ENCODE data around the gene SDC1.

SDC1 gene

DNA sequence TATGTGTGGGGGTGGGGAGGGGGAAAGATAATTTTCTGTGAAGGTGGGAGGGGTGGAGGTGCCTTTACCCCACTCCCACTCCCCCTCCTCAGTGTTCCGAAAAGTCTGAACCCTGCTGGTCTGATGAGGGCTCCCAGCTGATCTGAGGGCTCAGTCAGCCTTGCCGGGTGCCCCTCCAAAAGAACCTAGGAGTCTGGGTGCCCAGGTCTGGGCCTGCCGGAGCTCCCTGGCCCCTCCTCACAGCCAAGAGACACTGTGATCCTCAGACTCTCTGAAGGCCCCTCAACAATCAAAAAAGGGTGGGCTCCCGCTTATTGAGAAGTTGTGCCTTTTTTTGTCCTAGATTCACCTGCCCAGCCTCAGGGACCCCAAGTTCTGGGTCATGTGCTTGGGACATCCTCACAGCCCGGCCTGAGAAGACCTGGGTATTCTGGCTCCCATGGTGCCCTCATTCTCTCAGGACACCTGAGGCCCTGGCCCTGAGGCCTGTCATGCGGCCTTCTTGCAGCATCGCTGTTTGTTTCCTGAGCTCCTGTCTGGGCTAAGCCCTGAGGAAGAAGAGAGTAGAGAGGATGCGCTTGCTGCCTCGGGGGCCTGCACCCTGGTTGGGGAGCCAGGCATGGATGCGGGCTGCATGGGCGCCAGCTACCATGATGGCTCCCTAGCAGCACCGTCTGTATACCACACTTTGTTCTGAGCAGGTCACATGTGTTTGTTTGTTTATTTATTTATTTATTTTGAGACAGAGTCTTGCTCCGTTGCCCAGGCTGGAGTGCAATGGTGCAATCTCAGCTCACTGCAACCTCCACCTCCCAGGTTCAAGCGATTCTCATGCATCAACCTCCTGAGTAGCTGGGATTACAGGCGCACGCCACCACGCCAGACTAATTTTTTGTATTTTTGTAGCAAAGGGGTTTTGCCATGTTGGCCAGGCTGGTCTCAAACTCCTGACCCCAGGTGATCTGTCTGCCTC is 44.0 kb downstream of the SDC1 start:
- ChIA-PET CTCF (no interaction called here), POLR2A (interaction anchor here (1.7 kb wide), 1 partner anchor 8 kb away, joined by 3 read pairs; no protein-coding TSS in a partner anchor)
- no peak for DNase-seq (ENCODE audit: extremely low spot score)
- no peak for TF ChIP-seq SUZ12 (IDR thresholded peaks at IDR 0.05)
- no peak for TF ChIP-seq LEF1 (IDR thresholded peaks at IDR 0.05; ENCODE audit: borderline replicate concordance)
- TF ChIP-seq ZNF384 (IDR thresholded peaks at IDR 0.05): no peak
- no peak for TF ChIP-seq HDGF (IDR thresholded peaks at IDR 0.05; ENCODE audit: borderline replicate concordance)
- no peak for TF ChIP-seq TARDBP (IDR thresholded peaks at IDR 0.05)
- no peak for TF ChIP-seq FOXA1 (IDR thresholded peaks at IDR 0.05)
- no peak for TF ChIP-seq L3MBTL2 (conservative IDR thresholded peaks at IDR 0.05)
- TF ChIP-seq FOXK2 (IDR thresholded peaks at IDR 0.05): no peak
- no peak for TF ChIP-seq NFRKB (IDR thresholded peaks at IDR 0.05)
- no peak for TF ChIP-seq SP1 (IDR thresholded peaks at IDR 0.05)

DNA sequence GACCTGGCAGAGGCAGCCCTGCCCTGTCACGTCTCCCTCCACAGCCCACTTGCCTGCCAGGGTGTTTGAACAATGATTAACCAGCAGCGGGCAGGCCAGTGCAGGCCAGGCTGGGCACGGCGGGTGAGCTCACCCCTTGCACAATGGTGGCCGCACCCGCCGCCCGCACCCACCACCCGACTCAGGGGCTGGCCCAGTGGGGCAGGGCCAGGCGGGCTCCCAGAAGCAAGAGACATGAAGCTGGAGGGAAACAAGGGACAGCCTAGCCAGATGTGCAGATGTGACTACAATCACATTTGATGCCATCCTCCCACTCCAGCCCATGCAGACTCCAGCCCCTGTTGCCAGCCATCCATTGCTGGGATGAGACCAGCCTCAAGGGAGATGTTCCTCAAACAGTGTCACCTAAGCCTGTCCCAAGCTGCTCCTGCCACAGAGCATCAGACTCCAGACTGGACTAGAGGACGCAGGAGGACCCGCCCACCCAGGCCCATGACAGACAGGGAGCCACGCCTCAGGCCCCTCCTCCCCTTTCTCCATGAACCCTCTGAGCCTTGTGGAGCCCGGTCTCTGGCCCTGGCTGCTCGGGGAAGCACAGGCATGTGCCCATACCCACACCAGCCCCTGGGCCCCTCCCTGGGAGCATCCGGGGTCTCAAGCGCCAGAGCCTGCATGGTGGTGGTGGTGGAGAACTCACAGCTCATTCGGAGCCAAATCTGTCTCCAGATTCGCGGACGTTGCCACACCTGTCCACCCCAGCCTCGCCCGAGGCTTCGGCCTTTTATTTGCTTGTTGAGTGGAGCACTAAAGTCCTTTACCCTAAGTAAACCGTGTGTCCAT is 45.0 kb downstream of the SDC1 start:
- ChIA-PET POLR2A (interaction anchor here (1.7 kb wide), 1 partner anchor 9 kb away, joined by 3 read pairs; no protein-coding TSS in a partner anchor), CTCF (no interaction called here)
- no peak for DNase-seq (ENCODE audit: extremely low spot score)
- TF ChIP-seq FOXA1 (IDR thresholded peaks at IDR 0.05) (no peak), LEF1 (IDR thresholded peaks at IDR 0.05; ENCODE audit: borderline replicate concordance) (no peak)
- TF ChIP-seq, protein P1, sequence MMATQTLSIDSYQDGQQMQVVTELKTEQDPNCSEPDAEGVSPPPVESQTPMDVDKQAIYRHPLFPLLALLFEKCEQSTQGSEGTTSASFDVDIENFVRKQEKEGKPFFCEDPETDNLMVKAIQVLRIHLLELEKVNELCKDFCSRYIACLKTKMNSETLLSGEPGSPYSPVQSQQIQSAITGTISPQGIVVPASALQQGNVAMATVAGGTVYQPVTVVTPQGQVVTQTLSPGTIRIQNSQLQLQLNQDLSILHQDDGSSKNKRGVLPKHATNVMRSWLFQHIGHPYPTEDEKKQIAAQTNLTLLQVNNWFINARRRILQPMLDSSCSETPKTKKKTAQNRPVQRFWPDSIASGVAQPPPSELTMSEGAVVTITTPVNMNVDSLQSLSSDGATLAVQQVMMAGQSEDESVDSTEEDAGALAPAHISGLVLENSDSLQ (IDR thresholded peaks at IDR 0.05): 0 out of 2 replicates have a peak, but pooled peaks have one; percentile 2

DNA sequence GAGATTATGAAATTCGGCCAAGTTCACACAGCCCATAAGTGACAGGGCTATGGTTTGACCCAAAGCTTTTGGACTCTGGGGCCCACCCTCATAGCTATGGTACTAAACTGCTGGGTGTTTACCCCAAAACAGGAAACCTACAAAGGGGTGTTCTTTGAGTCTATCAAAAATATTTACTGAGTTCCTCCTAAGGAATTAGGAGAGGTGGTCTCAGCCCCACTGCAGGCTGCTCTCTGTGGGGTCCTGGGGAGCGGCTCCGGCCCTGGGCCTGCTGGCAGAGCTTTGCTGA is 45.5 kb downstream of the SDC1 start:
- DNase-seq (ENCODE audit: extremely low spot score): no peak
- ChIA-PET CTCF (interaction anchor here (0.6 kb wide), 1 partner anchor 46 kb away, joined by 3 read pairs; the partner anchor contains the start of gene SDC1), POLR2A (interaction anchor here (1.7 kb wide), 1 partner anchor 10 kb away, joined by 3 read pairs; no protein-coding TSS in a partner anchor)
- TF ChIP-seq ZNF384 (IDR thresholded peaks at IDR 0.05): no peak
- no peak for TF ChIP-seq ELF4 (IDR thresholded peaks at IDR 0.05)
- TF ChIP-seq CTBP1 (IDR thresholded peaks at IDR 0.05; ENCODE audit: borderline replicate concordance): no peak
- no peak for TF ChIP-seq LEF1 (IDR thresholded peaks at IDR 0.05; ENCODE audit: borderline replicate concordance)
- TF ChIP-seq SP1 (IDR thresholded peaks at IDR 0.05): no peak
- TF ChIP-seq L3MBTL2 (conservative IDR thresholded peaks at IDR 0.05): no peak
- TF ChIP-seq ARNT (IDR thresholded peaks at IDR 0.05): no peak
- no peak for TF ChIP-seq TARDBP (IDR thresholded peaks at IDR 0.05)
- no peak for TF ChIP-seq HDGF (IDR thresholded peaks at IDR 0.05; ENCODE audit: borderline replicate concordance)
- TF ChIP-seq FOXA1 (IDR thresholded peaks at IDR 0.05): no peak

DNA sequence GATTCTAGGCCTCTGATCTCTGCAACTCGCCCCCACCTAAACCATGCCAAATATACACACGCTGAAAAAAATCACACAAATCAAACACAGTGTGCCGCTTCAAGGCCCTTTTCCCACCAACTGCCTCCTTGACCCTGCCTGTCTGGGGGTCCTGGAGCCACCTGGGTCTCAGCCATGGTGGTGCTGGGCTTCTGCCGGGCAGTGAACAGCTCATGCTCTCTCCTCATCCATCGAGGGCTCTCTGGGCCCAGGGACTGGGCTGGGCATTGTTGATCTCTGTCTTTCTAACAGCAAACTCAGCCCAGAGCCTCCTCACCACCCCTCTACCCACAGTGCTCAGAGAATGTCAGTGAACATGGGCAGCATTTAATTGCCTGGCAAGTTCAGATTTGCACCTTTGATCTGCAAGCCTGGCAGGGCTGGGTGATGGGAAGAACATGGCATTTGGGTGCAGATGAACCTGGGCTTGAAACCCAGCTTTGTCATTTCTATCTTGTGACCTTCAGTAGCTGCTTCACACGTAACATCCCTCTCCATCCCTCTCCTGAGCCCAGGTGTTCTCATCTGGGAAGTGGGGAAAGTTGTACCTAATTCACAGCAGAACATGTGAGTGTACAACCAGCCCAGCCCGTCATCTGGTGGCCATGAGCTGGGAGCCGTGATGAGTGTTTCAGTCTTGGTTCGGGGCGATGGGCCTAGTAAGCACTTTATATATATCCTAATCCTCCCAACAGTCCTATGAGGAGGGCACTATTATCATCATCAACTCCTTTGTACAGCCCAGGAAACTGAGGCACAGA is 46.1 kb downstream of the SDC1 start:
- POLR2A ChIA-PET: interaction anchor here (1.7 kb wide), 1 partner anchor 10 kb away, joined by 3 read pairs; no protein-coding TSS in a partner anchor
- DNase-seq (ENCODE audit: extremely low spot score): no peak
- TF ChIP-seq CTBP1 (IDR thresholded peaks at IDR 0.05; ENCODE audit: borderline replicate concordance): no peak
- no peak for TF ChIP-seq NFRKB (IDR thresholded peaks at IDR 0.05)
- CTCF ChIA-PET: interaction anchor here (0.6 kb wide), 1 partner anchor 46 kb away, joined by 3 read pairs; the partner anchor contains the start of gene SDC1

DNA sequence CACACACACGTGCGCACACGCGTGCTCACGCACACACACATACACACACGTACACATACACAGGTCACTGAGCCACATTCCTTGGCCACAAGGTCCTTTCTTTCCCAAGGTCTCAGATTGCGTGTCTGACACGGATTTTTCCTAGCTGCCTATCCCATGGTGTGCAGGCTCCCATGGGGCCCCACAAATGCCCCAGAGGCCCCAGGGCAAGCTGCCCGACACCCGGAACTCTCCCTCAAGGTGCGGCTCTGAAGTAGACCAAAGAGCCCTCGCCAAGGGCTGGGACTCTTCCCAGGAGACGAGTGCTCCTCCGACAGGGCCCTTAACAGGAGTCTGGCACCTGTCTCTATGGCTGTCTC is 46.7 kb downstream of the SDC1 start:
- no peak for DNase-seq (ENCODE audit: extremely low spot score)
- CTCF ChIA-PET: no interaction called here
- no peak for TF ChIP-seq CTBP1 (IDR thresholded peaks at IDR 0.05; ENCODE audit: borderline replicate concordance)
- TF ChIP-seq SP1 (IDR thresholded peaks at IDR 0.05): no peak
- no peak for TF ChIP-seq BHLHE40 (IDR thresholded peaks at IDR 0.05; ENCODE audit: borderline replicate concordance)
- POLR2A ChIA-PET: no interaction called here

DNA sequence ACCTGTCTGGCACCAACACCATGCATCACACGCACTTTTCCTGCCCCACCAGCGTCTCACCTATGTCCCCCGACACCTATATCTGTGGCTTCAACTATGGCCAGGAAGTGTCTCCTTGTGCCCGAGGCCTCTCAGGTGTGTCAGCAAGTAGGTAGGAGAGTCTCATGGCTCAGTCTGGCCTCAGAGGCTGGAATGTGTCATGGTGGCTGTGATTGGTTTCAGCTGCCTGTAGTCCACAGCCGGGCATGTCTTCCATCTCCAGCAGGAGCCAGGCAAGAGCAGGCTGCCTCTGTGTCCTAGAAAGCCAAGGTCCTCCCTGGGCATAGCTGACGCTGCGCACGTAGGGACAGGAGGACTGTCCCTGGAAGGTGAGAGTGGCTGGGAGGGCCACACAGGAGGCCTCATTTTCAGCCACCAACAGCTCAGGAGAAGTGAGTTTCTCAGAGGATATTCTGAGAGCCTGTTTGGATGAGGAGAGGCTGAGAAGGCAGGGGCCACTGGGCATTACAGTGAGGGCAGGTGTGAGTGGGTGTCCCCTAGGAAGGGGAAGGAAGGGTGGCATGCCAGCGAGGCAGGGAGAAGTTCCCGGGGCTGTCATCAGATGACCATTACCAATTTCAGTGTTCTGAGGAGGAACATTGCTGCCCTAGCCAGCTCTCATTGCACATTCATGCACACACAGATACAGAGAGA is 47.2 kb downstream of the SDC1 start:
- DNase-seq (ENCODE audit: extremely low spot score): no peak
- POLR2A ChIA-PET: no interaction called here
- CTCF ChIA-PET: no interaction called here
- TF ChIP-seq HDGF (IDR thresholded peaks at IDR 0.05; ENCODE audit: borderline replicate concordance): no peak
- no peak for TF ChIP-seq LEF1 (IDR thresholded peaks at IDR 0.05; ENCODE audit: borderline replicate concordance)
- TF ChIP-seq FOXA1 (IDR thresholded peaks at IDR 0.05): no peak
- TF ChIP-seq L3MBTL2 (conservative IDR thresholded peaks at IDR 0.05): no peak
- no peak for TF ChIP-seq BHLHE40 (IDR thresholded peaks at IDR 0.05; ENCODE audit: borderline replicate concordance)
- TF ChIP-seq TARDBP (IDR thresholded peaks at IDR 0.05): no peak
- no peak for TF ChIP-seq ELF4 (IDR thresholded peaks at IDR 0.05)
- no peak for TF ChIP-seq ARNT (IDR thresholded peaks at IDR 0.05)
- no peak for TF ChIP-seq NFRKB (IDR thresholded peaks at IDR 0.05)
- TF ChIP-seq FOXM1 (IDR thresholded peaks at IDR 0.05; ENCODE audit: borderline replicate concordance): no peak
- no peak for TF ChIP-seq ZNF384 (IDR thresholded peaks at IDR 0.05)
- no peak for TF ChIP-seq SUZ12 (IDR thresholded peaks at IDR 0.05)
- TF ChIP-seq SP1 (IDR thresholded peaks at IDR 0.05): no peak
- no peak for TF ChIP-seq CTBP1 (IDR thresholded peaks at IDR 0.05; ENCODE audit: borderline replicate concordance)
- no peak for TF ChIP-seq FOXK2 (IDR thresholded peaks at IDR 0.05)
- TF ChIP-seq, protein P1 (IDR thresholded peaks at IDR 0.05): no peak

All from HEK293T (cell line).